H1 (cell line): ENCODE data around the gene MAP3K1. TPM values are rescaled to one million over a fixed set of nuclear protein-coding genes. Genes with fewer than 3 reads are reported as not detected.

Experiments
- CTCF ChIA-PET: fragments of 300-600 bp; sonication (Branson Sonifier 250); formaldehyde crosslinking; loops from one replicate; lab custom pipeline; 2021; ENCODE audit not compliant: partially characterized antibody; lab: Charles Lee
- POLR2A ChIA-PET: fragments of 300-600 bp; sonication (Branson Sonifier 250); formaldehyde crosslinking; loops from one replicate; lab custom pipeline; 2021; ENCODE audit warnings: inconsistent platforms; ENCODE audit not compliant: partially characterized antibody; lab: Charles Lee
- DNase-seq, 2 experiments: peaks; one replicate each; pipeline versions ENCODE4 v3.0.0 to v3.0.0-alpha.2; 2010 to 2022; ENCODE audit warnings: low spot score in 2 of 2, low read depth in 1 of 2, mixed read lengths in 1 of 2
- FAIRE-seq: peaks from 2 replicates; lab custom pipeline; 2011; peaks lifted over from hg19 to GRCh38; lab: Jason Lieb, UNC
- H2AFZ ChIP-seq: 2 replicates; pipeline ENCODE4 v1.8.1; 2012; ENCODE audit warnings: low read length, inconsistent platforms
- H2AK5ac ChIP-seq: 2 replicates; pipeline ENCODE4 v1.6.1; 2013; ENCODE audit warnings: low read depth, low read length
- H2BK120ac ChIP-seq: replicated peaks from 2 replicates; pipeline ENCODE3; 2013; ENCODE audit warnings: low read depth, low read length, inconsistent platforms
- H2BK12ac ChIP-seq: 2 replicates; pipeline ENCODE4 v1.6.1; 2013; ENCODE audit warnings: low read depth, low read length
- H2BK15ac ChIP-seq: 2 replicates; pipeline ENCODE4 v1.6.1; 2013; ENCODE audit warnings: low read length
- H2BK20ac ChIP-seq: 2 replicates; pipeline ENCODE4 v1.6.1; 2013; ENCODE audit warnings: low read length
- H2BK5ac ChIP-seq: 2 replicates; pipeline ENCODE4 v1.6.1; 2013; ENCODE audit warnings: low read depth, low read length
- H3K14ac ChIP-seq: 2 replicates; pipeline ENCODE4 v1.6.1; 2013; ENCODE audit warnings: inconsistent platforms; ENCODE audit not compliant: insufficient read length
- H3K18ac ChIP-seq: 2 replicates; pipeline ENCODE4 v1.6.1; 2013; ENCODE audit warnings: low read length; ENCODE audit errors: extremely low read depth
- H3K23ac ChIP-seq: 2 replicates; pipeline ENCODE4 v1.6.1; 2013; ENCODE audit warnings: inconsistent platforms; ENCODE audit not compliant: insufficient read length
- H3K23me2 ChIP-seq: 2 replicates; pipeline ENCODE4 v1.6.1; 2013; ENCODE audit warnings: low read depth, low read length
- H3K27ac ChIP-seq: 2 replicates; pipeline ENCODE4 v1.6.1; 2011; ENCODE audit warnings: low read depth, low read length, inconsistent platforms
- H3K27me3 ChIP-seq, 4 experiments: replicated peaks in 1 of 4; 1 replicate in 1 of 4; 2 replicates in 3 of 4; pipeline versions ENCODE4 v1.6.1 to v1.8.1; 2011 to 2013; ENCODE audit warnings: low read length in 3 of 4, mild to moderate bottlenecking in 3 of 4, inconsistent platforms in 2 of 4, mixed read lengths in 2 of 4, moderate library complexity in 1 of 4; ENCODE audit not compliant: control insufficient read depth in 3 of 4, insufficient read depth in 3 of 4; ENCODE audit errors: extremely low read depth in 1 of 4
- H3K36me3 ChIP-seq, 4 experiments: 2 replicates each; pipeline versions ENCODE4 v1.6.1 to v1.8.1; 2011 to 2013; ENCODE audit warnings: mild to moderate bottlenecking in 4 of 4, low read length in 3 of 4, moderate library complexity in 2 of 4, control low read depth in 1 of 4, inconsistent platforms in 1 of 4; ENCODE audit not compliant: insufficient read depth in 4 of 4, control insufficient read depth in 2 of 4
- H3K4ac ChIP-seq: replicated peaks from 2 replicates; pipeline ENCODE3; 2013; ENCODE audit warnings: low read length, low read depth, mixed read lengths, inconsistent platforms; ENCODE audit not compliant: insufficient read length
- H3K4me1 ChIP-seq, 4 experiments: replicated peaks in 1 of 4; 1 replicate in 1 of 4; 2 replicates in 3 of 4; pipeline versions ENCODE4 v1.6.1 to v1.8.1; 2011 to 2013; ENCODE audit warnings: low read length in 3 of 4, inconsistent platforms in 2 of 4, mixed read lengths in 1 of 4; ENCODE audit not compliant: insufficient read depth in 4 of 4, control insufficient read depth in 3 of 4
- H3K4me2 ChIP-seq, 2 experiments: 2 replicates each; pipeline versions ENCODE4 v1.6.1 to v1.8.1; 2011 to 2013; ENCODE audit warnings: low read depth in 2 of 2, low read length in 2 of 2, control low read depth in 1 of 2, inconsistent platforms in 1 of 2, mild to moderate bottlenecking in 1 of 2; ENCODE audit not compliant: insufficient read depth in 1 of 2
- H3K4me3 ChIP-seq, 4 experiments: fragments of 200-600, 300-600 bp in 1 of 4; sonication (generic), shearing (Covaris generic), sonication (Bioruptor Twin) in 1 of 4; 2 replicates each; pipeline versions ENCODE4 v1.5.1 to v1.8.1; 2011 to 2016; ENCODE audit warnings: low read length in 4 of 4, low read depth in 3 of 4, control low read depth in 2 of 4, inconsistent platforms in 2 of 4, mild to moderate bottlenecking in 2 of 4, mixed read lengths in 1 of 4, moderate library complexity in 1 of 4; ENCODE audit not compliant: insufficient read depth in 2 of 4; ENCODE audit errors: extremely low read depth in 1 of 4
- H3K56ac ChIP-seq: replicated peaks from 2 replicates; pipeline ENCODE3; 2013; ENCODE audit warnings: low read depth, mild to moderate bottlenecking, mixed read lengths, low read length, inconsistent platforms; ENCODE audit not compliant: insufficient read length
- H3K79me1 ChIP-seq: 2 replicates; pipeline ENCODE4 v1.6.1; 2013; ENCODE audit warnings: low read depth, low read length, control low read depth
- H3K79me2 ChIP-seq, 2 experiments: 2 replicates each; pipeline versions ENCODE4 v1.6.1 to v1.8.1; 2012 to 2013; ENCODE audit warnings: low read length in 2 of 2, mild to moderate bottlenecking in 2 of 2, inconsistent platforms in 1 of 2; ENCODE audit not compliant: insufficient read depth in 2 of 2, control insufficient read depth in 1 of 2
- H3K9ac ChIP-seq, 4 experiments: replicated peaks in 1 of 4; 1 replicate in 1 of 4; 2 replicates in 3 of 4; pipeline versions ENCODE4 v1.6.1 to v1.8.1; 2011 to 2013; ENCODE audit warnings: low read depth in 3 of 4, low read length in 3 of 4, control low read depth in 2 of 4, mild to moderate bottlenecking in 2 of 4, moderate library complexity in 2 of 4, inconsistent platforms in 1 of 4; ENCODE audit errors: extremely low read depth in 1 of 4
- H3K9me3 ChIP-seq, 2 experiments: 2 replicates each; pipeline versions ENCODE4 v1.6.1 to v1.8.1; 2012 to 2013; ENCODE audit warnings: mild to moderate bottlenecking in 2 of 2, moderate library complexity in 2 of 2, control low read depth in 1 of 2, inconsistent platforms in 1 of 2, low read depth in 1 of 2, low read length in 1 of 2, mixed read lengths in 1 of 2; ENCODE audit not compliant: insufficient read depth in 2 of 2
- H4K20me1 ChIP-seq, 2 experiments: replicated peaks in 1 of 2; 2 replicates each; pipeline versions ENCODE3 to v1.8.1; 2011 to 2013; ENCODE audit warnings: inconsistent platforms in 2 of 2, low read length in 2 of 2, mild to moderate bottlenecking in 1 of 2; ENCODE audit not compliant: insufficient read depth in 2 of 2, control insufficient read depth in 1 of 2
- H4K5ac ChIP-seq: 2 replicates; pipeline ENCODE4 v1.6.1; 2013; ENCODE audit warnings: low read length, low read depth, mixed read lengths, inconsistent platforms; ENCODE audit not compliant: insufficient read length
- H4K8ac ChIP-seq: 2 replicates; pipeline ENCODE4 v1.8.0; 2013; ENCODE audit warnings: mild to moderate bottlenecking, moderate library complexity, low read length, inconsistent platforms; ENCODE audit not compliant: insufficient read depth; ENCODE audit errors: extremely low read depth
- H4K91ac ChIP-seq: replicated peaks from 2 replicates; pipeline ENCODE3; 2013; ENCODE audit warnings: low read length, mixed read lengths, inconsistent platforms; ENCODE audit not compliant: insufficient read length
- RAD21 ChIP-seq, 2 experiments: IDR thresholded peaks in 1 of 2; conservative IDR thresholded peaks in 1 of 2; 2 replicates each; pipeline ENCODE4 v1.6.1; 2011; ENCODE audit warnings: low read depth in 2 of 2, low read length in 2 of 2, improper control_type of control experiment in 1 of 2, inconsistent platforms in 1 of 2, mild to moderate bottlenecking in 1 of 2, moderate library complexity in 1 of 2
- RXRA ChIP-seq: IDR thresholded peaks from 2 replicates; pipeline ENCODE4 v1.6.1; 2011; ENCODE audit warnings: low read depth, mild to moderate bottlenecking, low read length, moderate library complexity; ENCODE audit not compliant: insufficient read depth
- WGBS, 2 experiments: shearing (Covaris generic) in 1 of 2; methylation state at CpG; one replicate each; pipeline versions ENCODE4 v1.1.6 to v1.1.7; 2013 to 2015; ENCODE audit warnings: low lambda C conversion rate in 2 of 2, mixed read lengths in 2 of 2, inconsistent platforms in 1 of 2, low coverage in 1 of 2, missing lambda C conversion rate in 1 of 2; ENCODE audit not compliant: insufficient replicate concordance in 2 of 2, insufficient coverage in 1 of 2, insufficient read length in 1 of 2; ENCODE audit errors: extremely low coverage in 1 of 2, missing lambda C conversion rate in 1 of 2; 5-methylcytosine and 5-hydroxymethylcytosine counted together
- polyA plus RNA-seq, 7 experiments: library from polyadenylated mRNA; depleted of rRNA in 3 of 7; stranded (reverse) in 5 of 7; unstranded in 2 of 7; fragments of >200 nt in 5 of 7; fragments of 200-250 nt in 2 of 7; gene quantifications; 1 replicate in 5 of 7; 2 replicates in 1 of 7; 4 replicates in 1 of 7; pipeline versions ENCODE4 v1.2.1 to v1.2.3, GENCODE V29; 2011 to 2013; ENCODE audit warnings: missing spikeins in 2 of 7, mixed read lengths in 2 of 7
- total RNA-seq: library from RNA; stranded (reverse); fragmentation: NEBNext Ultra II Directional; extraction: Animal tissue kit (Norgen Biotek cat#: 25700); gene quantifications from 2 replicates; pipeline ENCODE4 v1.2.1, GENCODE V29; 2021

MAP3K1 gene
- total and polyA plus RNA-seq, 2 of the 8 experiments (the other 6 are each of a cell fraction or from before 2014, with no cell fraction given): 3.9 to 11.8 TPM

GRCh38 chr5:56856541-56857178, 41.3 kb downstream of the MAP3K1 start:
- no peak for FAIRE-seq
- Histone ChIP-seq H4K91ac (no peak overlapping the region), H3K4me2 (no peak overlapping the region)

More at GRCh38 chr5:56856541-56857178, 41.3 kb downstream of the MAP3K1 start:
- Histone ChIP-seq H2AFZ (no peak overlapping the region), H2BK15ac (no peak overlapping the region), H3K9me3 (no peaks in the 10 kb centered on the region), H2BK12ac (no peak overlapping the region), H2BK20ac (no peak overlapping the region), H3K36me3 (no peaks in the 10 kb centered on the region; a peak in 1 of 8 replicates), H3K14ac (no peak overlapping the region), H4K5ac (no peak overlapping the region), H3K27me3 (no peaks in the 10 kb centered on the region), H3K56ac (no peak overlapping the region), H2BK120ac (no peak overlapping the region), H4K8ac (no peak overlapping the region), H3K23me2 (no peaks in the 10 kb centered on the region), H3K18ac (no peak overlapping the region), H3K79me1 (no peaks in the 10 kb centered on the region), H3K79me2 (peaks cover 0 to 20% of the 10 kb centered on the region in 2 experiments; a peak in 2 of 4 replicates), H3K4me3 (no peak overlapping the region), H2AK5ac (no peak overlapping the region), H4K20me1 (no peaks in the 10 kb centered on the region), H3K4me1 (no peaks in the 10 kb centered on the region), H3K23ac (no peak overlapping the region), H2BK5ac (no peak overlapping the region), H3K9ac (no peak overlapping the region), H3K4ac (no peak overlapping the region), H3K27ac (no peak overlapping the region)
- CTCF ChIA-PET: interaction anchor here (1.6 to 1.7 kb wide), 2 partner anchors 586 to 592 kb away, joined by 5 read pairs; no protein-coding TSS in a partner anchor
- no peak for TF ChIP-seq RXRA
- peak in 1 of 2 experiments; percentile 32; a peak in 2 of 4 replicates for TF ChIP-seq RAD21 (IDR thresholded peaks at IDR 0.05 in 1 of 2, conservative IDR thresholded peaks at IDR 0.05 in 1 of 2; ENCODE audit: low read depth in 2 of 2, low read length in 2 of 2)
- POLR2A ChIA-PET: no interaction called here
- no peak for DNase-seq
- 90% methylated on average over 5 of the region's 5 CpGs; no CpG with 5 or more reads in 1 of the 2 experiments for WGBS, 2 experiments
